ENCODE data around the gene CD109. TPM values are rescaled to one million over a fixed set of nuclear protein-coding genes. Genes with fewer than 3 reads are reported as not detected.
"Not testable (repeated sequence)": the region's sequence is repeated elsewhere in the genome, so short reads cannot be mapped to it uniquely, and the experiment has no call there.

The CD109 gene
- total and polyA plus RNA-seq, 10 of the 15 experiments (the other 5 are each of a cell fraction or from before 2014, with no cell fraction given): 0.27 to 4.4 (median 2.1) TPM

DNA sequence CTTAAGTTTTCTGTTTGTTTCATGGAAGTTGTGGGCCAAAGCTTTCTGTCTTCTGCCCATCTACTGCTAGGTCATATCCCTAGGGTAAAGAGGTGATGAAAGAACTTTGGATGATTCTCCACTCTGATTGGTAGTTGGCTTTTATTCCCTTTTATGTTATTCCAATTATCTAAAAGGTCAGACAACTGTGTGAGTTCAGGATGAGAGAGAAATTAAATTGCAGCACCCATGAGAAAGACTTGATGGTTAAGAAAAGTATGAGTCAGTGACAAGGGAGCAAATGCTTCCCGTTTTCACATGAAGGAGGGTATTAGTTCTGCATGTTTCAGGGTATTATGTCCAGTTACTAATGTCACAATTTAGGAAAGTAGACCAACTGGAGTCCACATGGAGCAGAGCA is 136.3 kb downstream of the CD109 start:
- intact Hi-C loops (cut with micrococcal nuclease; ENCODE audit: unreplicated experiment): no loop called here
- POLR2A ChIA-PET: no interaction called here
- Histone ChIP-seq H3K79me2 (ENCODE audit: control insufficient read depth, insufficient read depth, low read length) (no peaks in the 10 kb centered on the region), H3K9me3 (replicated peaks; ENCODE audit: control insufficient read depth, insufficient read depth, low read length) (no peaks in the 10 kb centered on the region), H2AFZ (ENCODE audit: control insufficient read depth, low read depth, low read length) (no peak overlapping the region), H3K9ac (ENCODE audit: control insufficient read depth, insufficient read depth, low read length) (no peak overlapping the region), H3K4me2 (ENCODE audit: control insufficient read depth, insufficient read depth) (no peak overlapping the region), H3K4me1 (ENCODE audit: control insufficient read depth, insufficient read depth, low read length) (no peaks in the 10 kb centered on the region), H3K27ac (ENCODE audit: control insufficient read depth, insufficient read depth) (no peak overlapping the region), H3K27me3 (replicated peaks in 1 of 2; ENCODE audit: control insufficient read depth in 2 of 2, insufficient read depth in 2 of 2, low read length in 1 of 2) (no peaks in the 10 kb centered on the region), H3K4me3 (no peak overlapping the region), H3K36me3 (ENCODE audit: control insufficient read depth in 2 of 2, insufficient read depth in 2 of 2, low read length in 1 of 2) (no peaks in the 10 kb centered on the region), H4K20me1 (ENCODE audit: control insufficient read depth, insufficient read depth) (no peaks in the 10 kb centered on the region)
- in situ Hi-C loops (cut with MboI): no loop called here
- 0% methylated on average over 1 of the region's 1 CpG for WGBS (ENCODE audit: insufficient coverage, insufficient replicate concordance, low lambda C conversion rate, missing lambda C conversion rate)
- no peak for FAIRE-seq
- no peak for ATAC-seq
- RAD21 ChIA-PET (ENCODE audit: unreplicated experiment): no interaction called here
- CTCF ChIA-PET: no interaction called here
- no peak for TF ChIP-seq BMI1 (IDR thresholded peaks at IDR 0.05; ENCODE audit: borderline replicate concordance)
- SMC1A ChIA-PET (ENCODE audit: uncharacterized antibody, unreplicated experiment): interaction anchor here (0.8 kb wide), 1 partner anchor 443 kb away, joined by 4 read pairs; no protein-coding TSS in a partner anchor
- DNase-seq (ENCODE audit: low read depth, low spot score): no peak
- BruUV-seq (replicated peaks): no TSS peak

DNA sequence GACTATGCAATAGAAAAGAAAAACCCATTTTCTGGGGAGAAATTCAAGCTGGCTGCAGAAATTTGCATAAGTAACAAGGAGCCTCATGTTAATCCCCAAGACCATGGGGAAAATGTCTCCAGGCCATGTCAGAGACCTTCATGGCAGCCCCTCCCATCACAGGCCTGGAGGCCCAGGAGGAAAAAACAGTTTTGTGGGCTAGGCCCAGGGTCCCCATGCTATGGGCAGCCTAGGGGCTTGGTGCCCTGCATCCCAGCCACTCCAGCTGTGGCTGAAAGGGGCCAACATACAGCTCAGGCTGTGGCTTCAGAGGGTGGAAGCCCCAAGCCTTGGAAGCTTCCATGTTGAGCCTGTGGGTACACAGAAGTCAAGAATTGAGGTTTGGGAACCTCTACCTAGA is 148.7 kb downstream of the CD109 start:
- RAD21 ChIA-PET (ENCODE audit: unreplicated experiment); in situ Hi-C loops (cut with MboI); ATAC-seq; H3K27me3 ChIP-seq (replicated peaks in 1 of 2; ENCODE audit: control insufficient read depth in 2 of 2, insufficient read depth in 2 of 2, low read length in 1 of 2); BruUV-seq (replicated peaks); POLR2A ChIA-PET; H3K27ac ChIP-seq (ENCODE audit: control insufficient read depth, insufficient read depth); H3K79me2 ChIP-seq (ENCODE audit: control insufficient read depth, insufficient read depth, low read length); H3K36me3 ChIP-seq (ENCODE audit: control insufficient read depth in 2 of 2, insufficient read depth in 2 of 2, low read length in 1 of 2); H2AFZ ChIP-seq (ENCODE audit: control insufficient read depth, low read depth, low read length); H3K4me3 ChIP-seq; H3K4me1 ChIP-seq (ENCODE audit: control insufficient read depth, insufficient read depth, low read length); SMC1A ChIA-PET (ENCODE audit: uncharacterized antibody, unreplicated experiment); FAIRE-seq; intact Hi-C loops (cut with micrococcal nuclease; ENCODE audit: unreplicated experiment); H3K4me2 ChIP-seq (ENCODE audit: control insufficient read depth, insufficient read depth); H4K20me1 ChIP-seq (ENCODE audit: control insufficient read depth, insufficient read depth); H3K9me3 ChIP-seq (replicated peaks; ENCODE audit: control insufficient read depth, insufficient read depth, low read length); DNase-seq (ENCODE audit: low read depth, low spot score); H3K9ac ChIP-seq (ENCODE audit: control insufficient read depth, insufficient read depth, low read length); CTCF ChIA-PET: not testable (repeated sequence)

DNA sequence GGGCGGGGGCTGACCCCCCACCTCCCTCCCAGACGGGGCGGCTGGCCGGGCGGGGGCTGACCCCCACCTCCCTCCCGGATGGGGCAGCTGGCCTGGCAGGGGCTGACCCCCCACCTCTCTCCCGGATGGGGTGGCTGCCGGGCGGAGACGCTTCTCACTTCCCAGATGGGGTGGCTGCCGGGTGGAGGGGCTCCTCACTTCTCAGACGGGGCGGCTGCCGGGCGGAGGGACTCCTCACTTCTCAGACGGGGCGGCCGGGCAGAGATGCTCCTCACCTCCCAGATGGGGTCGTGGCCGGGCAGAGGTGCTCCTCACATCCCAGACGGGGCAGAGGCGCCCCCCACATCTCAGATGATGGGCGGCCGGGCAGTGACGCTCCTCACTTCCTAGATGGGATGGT is 155.0 kb downstream of the CD109 start:
- H3K27ac ChIP-seq (ENCODE audit: control insufficient read depth, insufficient read depth); CTCF ChIA-PET; FAIRE-seq; BruUV-seq (replicated peaks); POLR2A ChIA-PET; H3K36me3 ChIP-seq (ENCODE audit: control insufficient read depth in 2 of 2, insufficient read depth in 2 of 2, low read length in 1 of 2); H3K4me3 ChIP-seq; H3K4me2 ChIP-seq (ENCODE audit: control insufficient read depth, insufficient read depth); RAD21 ChIA-PET (ENCODE audit: unreplicated experiment); H3K9ac ChIP-seq (ENCODE audit: control insufficient read depth, insufficient read depth, low read length); ATAC-seq; H2AFZ ChIP-seq (ENCODE audit: control insufficient read depth, low read depth, low read length); SMC1A ChIA-PET (ENCODE audit: uncharacterized antibody, unreplicated experiment); H3K9me3 ChIP-seq (replicated peaks; ENCODE audit: control insufficient read depth, insufficient read depth, low read length); H4K20me1 ChIP-seq (ENCODE audit: control insufficient read depth, insufficient read depth); H3K79me2 ChIP-seq (ENCODE audit: control insufficient read depth, insufficient read depth, low read length); H3K27me3 ChIP-seq (replicated peaks in 1 of 2; ENCODE audit: control insufficient read depth in 2 of 2, insufficient read depth in 2 of 2, low read length in 1 of 2); H3K4me1 ChIP-seq (ENCODE audit: control insufficient read depth, insufficient read depth, low read length); DNase-seq (ENCODE audit: low read depth, low spot score): not testable (repeated sequence)
- in situ Hi-C loops (cut with MboI): loop anchor here (10.0 kb wide), 1 partner anchor 1364 kb away; no protein-coding TSS in a partner anchor
- 92% methylated on average over 6 of the region's 25 CpGs for WGBS (ENCODE audit: insufficient coverage, insufficient replicate concordance, low lambda C conversion rate, missing lambda C conversion rate)
- intact Hi-C loops (cut with micrococcal nuclease; ENCODE audit: unreplicated experiment): loop anchor here (10.0 kb wide), 1 partner anchor 1674 kb away; no protein-coding TSS in a partner anchor
